GM12892 (cell line): ENCODE data around the gene RNF212.
"Not testable (repeated sequence)": the region's sequence is repeated elsewhere in the genome, so short reads cannot be mapped to it uniquely, and the experiment has no call there.

ENCODE experiments used
- POLR2A ChIP-seq: IDR thresholded peaks from 2 replicates; pipeline ENCODE4 v1.6.1; 2011; ENCODE audit warnings: low read depth, low read length, control low read depth
- POLR2AphosphoS5 ChIP-seq: IDR thresholded peaks from 2 replicates; pipeline ENCODE4 v1.6.1; 2011; ENCODE audit warnings: low read depth, low read length, control low read depth

DNA sequence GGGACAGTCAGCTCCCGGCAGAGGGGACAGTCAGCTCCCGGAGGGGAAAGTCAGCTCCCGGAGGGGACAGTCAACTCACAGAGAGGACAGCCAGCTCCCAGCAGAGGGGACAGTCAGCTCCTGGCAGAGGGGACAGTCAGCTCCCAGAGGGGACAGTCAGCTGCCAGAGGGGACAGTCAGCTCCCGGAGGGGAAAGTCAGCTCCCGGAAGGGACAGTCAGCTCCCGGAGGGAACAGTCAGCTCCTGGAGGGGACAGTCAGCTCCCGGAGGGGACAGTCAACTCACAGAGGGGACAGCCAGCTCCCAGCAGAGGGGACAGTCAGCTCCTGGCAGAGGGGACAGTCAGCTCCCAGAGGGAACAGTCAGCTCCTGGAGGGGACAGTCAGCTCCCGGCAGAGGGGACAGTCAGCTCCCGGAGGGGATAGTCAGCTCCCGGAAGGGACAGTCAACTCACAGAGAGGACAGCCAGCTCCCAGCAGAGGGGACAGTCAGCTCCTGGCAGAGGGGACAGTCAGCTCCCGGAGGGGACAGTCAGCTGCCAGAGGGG, 58.6 kb downstream of the RNF212 start:
- TF ChIP-seq POLR2A, POLR2AphosphoS5: not testable (repeated sequence)
